Measurements from ENCODE around the gene PSME3IP1.
"Not testable (repeated sequence)": the region's sequence is repeated elsewhere in the genome, so short reads cannot be mapped to it uniquely, and the experiment has no call there.

Gene PSME3IP1

DNA sequence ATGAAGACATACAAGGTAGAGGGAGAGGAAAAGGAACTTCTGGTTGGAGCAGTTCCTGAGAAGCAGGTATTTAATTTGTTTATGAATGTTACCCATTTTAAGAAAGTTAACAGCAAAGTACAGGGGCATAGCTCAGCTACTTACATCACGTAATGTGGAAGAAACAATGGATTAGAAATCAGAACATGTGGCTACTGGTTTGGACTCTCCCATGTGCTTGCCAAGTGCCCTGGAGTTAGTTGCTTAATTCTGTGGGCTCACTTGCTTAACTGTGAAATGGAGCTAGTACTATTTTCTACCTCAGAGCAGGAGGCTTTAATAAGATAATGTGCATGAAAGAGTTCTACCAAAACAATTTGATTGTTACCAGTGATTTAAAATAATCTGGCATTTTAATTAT, 27.6 kb upstream of the PSME3IP1 start:
- H3K27me3 Mint-ChIP-seq, result no peaks in the 10 kb centered on the region
- ATAC-seq (replicated peaks; ENCODE audit: extremely low read depth, poor library complexity, severe bottlenecking), result no peak
- peaks cover 14% of the 10 kb centered on the region for H3K9me3 Mint-ChIP-seq
- peaks cover 53% of the 10 kb centered on the region for H3K36me3 Mint-ChIP-seq (ENCODE audit: insufficient read depth)
- H3K27ac Mint-ChIP-seq (ENCODE audit: low read depth), result peak overlapping the region; percentile 64
- peaks cover 5% of the 10 kb centered on the region for H3K4me1 Mint-ChIP-seq
- no peak overlapping the region for H3K4me3 Mint-ChIP-seq
- DNase-seq (ENCODE audit: low spot score in 2 of 2), result no peak

DNA sequence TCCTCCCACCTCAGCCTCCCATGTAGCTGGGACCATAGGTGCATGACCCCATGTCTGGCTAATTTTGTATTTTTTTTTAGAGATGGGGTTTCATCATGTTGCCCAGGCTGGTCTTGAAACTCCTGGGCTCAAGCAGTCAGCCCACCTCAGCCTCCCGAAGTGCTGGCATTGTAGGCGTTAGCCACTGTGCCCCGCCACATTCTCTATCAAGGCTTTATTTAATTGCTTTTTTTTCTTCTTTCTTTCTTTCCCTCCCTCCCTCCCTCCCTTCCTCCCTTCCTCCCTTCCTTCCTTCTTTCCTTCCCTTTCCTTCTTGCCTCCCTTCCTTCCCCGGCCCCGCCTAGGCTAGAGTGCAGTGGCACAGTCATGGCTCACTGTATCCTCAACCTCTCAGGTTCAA, 23.9 kb upstream of the PSME3IP1 start:
- Mint-ChIP-seq H3K27ac (ENCODE audit: low read depth) (no peak overlapping the region), H3K27me3 (no peaks in the 10 kb centered on the region), H3K36me3 (ENCODE audit: insufficient read depth) (peaks cover 52% of the 10 kb centered on the region), H3K9me3 (no peaks in the 10 kb centered on the region), H3K4me3 (no peak overlapping the region), H3K4me1 (peaks cover 5% of the 10 kb centered on the region)
- ATAC-seq (replicated peaks; ENCODE audit: extremely low read depth, poor library complexity, severe bottlenecking), result no peak
- no peak for DNase-seq (ENCODE audit: low spot score in 2 of 2)

- H3K4me3 Mint-ChIP-seq, result no peak overlapping the region
- H3K27me3 Mint-ChIP-seq, result no peaks in the 10 kb centered on the region
- DNase-seq (ENCODE audit: low spot score in 2 of 2) (no peak), ATAC-seq (replicated peaks; ENCODE audit: extremely low read depth, poor library complexity, severe bottlenecking) (no peak)
- H3K4me1 Mint-ChIP-seq, result peaks cover 5% of the 10 kb centered on the region
- H3K9me3 Mint-ChIP-seq, result no peaks in the 10 kb centered on the region
- no peak overlapping the region for H3K27ac Mint-ChIP-seq (ENCODE audit: low read depth)
- peaks cover 50% of the 10 kb centered on the region for H3K36me3 Mint-ChIP-seq (ENCODE audit: insufficient read depth)
Measured at GRCh38 chr16:57208926-57209325, 23.1 kb upstream of the PSME3IP1 start.

DNA sequence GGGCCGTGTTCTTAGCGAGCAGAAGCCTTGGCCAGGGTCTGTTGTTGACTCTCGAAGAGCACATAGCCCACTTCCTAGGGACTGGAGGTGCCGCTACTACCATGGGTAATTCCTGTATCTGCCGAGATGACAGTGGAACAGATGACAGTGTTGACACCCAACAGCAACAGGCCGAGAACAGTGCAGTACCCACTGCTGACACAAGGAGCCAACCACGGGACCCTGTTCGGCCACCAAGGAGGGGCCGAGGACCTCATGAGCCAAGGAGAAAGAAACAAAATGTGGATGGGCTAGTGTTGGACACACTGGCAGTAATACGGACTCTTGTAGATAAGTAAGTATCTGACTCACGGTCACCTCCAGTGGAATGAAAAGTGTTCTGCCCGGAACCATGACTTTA, 18.8 kb upstream of the PSME3IP1 start:
- peaks cover 32% of the 10 kb centered on the region for H3K36me3 Mint-ChIP-seq (ENCODE audit: insufficient read depth)
- H3K27me3 Mint-ChIP-seq, result no peaks in the 10 kb centered on the region
- no peak for ATAC-seq (replicated peaks; ENCODE audit: extremely low read depth, poor library complexity, severe bottlenecking)
- no peak overlapping the region for H3K4me3 Mint-ChIP-seq
- DNase-seq (ENCODE audit: low spot score in 2 of 2), result no peak
- peak overlapping the region; percentile 35 for H3K27ac Mint-ChIP-seq (ENCODE audit: low read depth)
- no peaks in the 10 kb centered on the region for H3K4me1 Mint-ChIP-seq
- no peaks in the 10 kb centered on the region for H3K9me3 Mint-ChIP-seq

DNA sequence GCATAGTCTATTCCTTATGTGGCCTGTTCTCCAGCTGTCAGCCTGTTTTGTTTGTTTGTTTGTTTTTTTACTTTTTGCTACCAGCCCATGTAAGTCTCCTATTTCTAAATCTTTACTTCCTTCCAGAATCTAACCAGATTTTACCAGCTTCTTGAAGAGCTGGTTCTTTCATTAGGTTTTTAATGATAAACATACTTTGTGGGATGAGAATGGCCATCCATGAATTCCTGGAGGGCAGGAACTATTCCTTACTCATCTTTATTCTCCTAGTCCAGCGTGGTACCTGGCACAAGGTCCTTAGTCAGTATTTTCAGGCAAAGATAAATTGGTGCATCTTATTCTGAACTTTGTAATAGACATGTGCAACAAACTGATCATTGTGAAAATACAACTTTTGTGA, 17.6 kb upstream of the PSME3IP1 start:
- Mint-ChIP-seq H3K4me3 (no peak overlapping the region), H3K27me3 (no peaks in the 10 kb centered on the region), H3K27ac (ENCODE audit: low read depth) (no peak overlapping the region), H3K4me1 (peaks cover 4% of the 10 kb centered on the region), H3K9me3 (no peaks in the 10 kb centered on the region), H3K36me3 (ENCODE audit: insufficient read depth) (peaks cover 25% of the 10 kb centered on the region)
- ATAC-seq (replicated peaks; ENCODE audit: extremely low read depth, poor library complexity, severe bottlenecking), result no peak
- no peak for DNase-seq (ENCODE audit: low spot score in 2 of 2)

DNA sequence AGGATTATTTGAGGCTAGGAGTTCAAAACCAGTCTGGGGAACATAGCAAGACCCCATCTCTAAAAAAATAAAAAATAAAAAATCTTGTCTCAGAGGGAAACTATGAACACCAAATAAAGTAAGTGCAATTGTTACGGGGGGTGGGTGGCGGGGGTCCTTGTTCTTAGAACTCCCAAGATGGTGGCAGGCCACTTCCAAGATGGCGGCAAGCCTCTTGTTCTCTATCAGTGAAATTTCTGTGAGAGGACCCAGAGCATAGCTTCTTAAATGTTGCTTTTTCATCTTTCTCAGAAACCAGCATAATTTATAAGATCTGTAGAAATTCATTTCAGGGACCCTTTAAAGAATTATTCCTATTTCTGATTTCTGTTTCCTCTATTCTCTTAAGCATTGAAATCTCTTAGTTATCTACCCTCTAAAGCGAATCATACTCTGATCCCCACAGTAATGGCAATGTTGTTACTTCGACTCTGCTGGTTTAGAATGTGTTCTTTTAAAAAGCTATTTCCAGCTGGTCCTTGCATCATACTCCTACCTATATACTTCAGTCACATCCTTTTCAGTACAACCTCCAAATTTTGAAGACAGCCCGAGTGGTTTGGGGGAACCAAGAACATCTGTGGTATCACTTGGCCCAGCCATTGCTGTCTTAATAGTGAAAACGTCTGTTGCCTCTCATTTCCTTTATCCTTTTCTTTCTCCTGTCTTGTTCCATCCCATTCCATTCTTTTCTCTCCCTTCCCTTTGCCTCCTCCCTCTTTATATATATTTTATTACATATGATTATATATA, 16.5 kb upstream of the PSME3IP1 start:
- Mint-ChIP-seq H3K9me3 (no peaks in the 10 kb centered on the region), H3K27ac (ENCODE audit: low read depth) (no peak overlapping the region), H3K4me3 (no peak overlapping the region), H3K36me3 (ENCODE audit: insufficient read depth) (peaks cover 14% of the 10 kb centered on the region), H3K4me1 (peaks cover 6% of the 10 kb centered on the region), H3K27me3 (no peaks in the 10 kb centered on the region)
- DNase-seq (ENCODE audit: low spot score in 2 of 2), result no peak
- no peak for ATAC-seq (replicated peaks; ENCODE audit: extremely low read depth, poor library complexity, severe bottlenecking)

DNA sequence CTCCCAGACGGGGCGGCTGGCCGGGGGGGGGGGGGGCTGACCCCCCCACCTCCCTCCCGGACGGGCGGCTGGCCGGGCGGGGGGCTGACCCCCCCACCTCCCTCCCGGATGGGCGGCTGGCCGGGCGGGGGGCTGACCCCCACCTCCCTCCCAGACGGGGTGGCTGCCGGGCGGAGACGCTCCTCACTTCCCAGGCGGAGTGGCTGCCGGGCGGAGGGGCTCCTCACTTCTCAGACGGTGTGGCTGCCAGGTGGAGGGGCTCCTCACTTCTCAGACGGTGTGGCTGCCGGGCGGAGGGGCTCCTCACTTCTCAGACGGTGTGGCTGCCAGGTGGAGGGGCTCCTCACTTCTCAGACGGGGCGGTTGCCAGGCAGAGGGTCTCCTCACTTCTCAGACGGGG, 15.1 kb upstream of the PSME3IP1 start:
- not testable (repeated sequence) for H3K27ac Mint-ChIP-seq (ENCODE audit: low read depth); H3K9me3 Mint-ChIP-seq; H3K27me3 Mint-ChIP-seq; DNase-seq (ENCODE audit: low spot score in 2 of 2); H3K36me3 Mint-ChIP-seq (ENCODE audit: insufficient read depth); ATAC-seq (replicated peaks; ENCODE audit: extremely low read depth, poor library complexity, severe bottlenecking); H3K4me3 Mint-ChIP-seq
- peaks cover 15% of the 10 kb centered on the region for H3K4me1 Mint-ChIP-seq

- not testable (repeated sequence) for H3K9me3 Mint-ChIP-seq; H3K36me3 Mint-ChIP-seq (ENCODE audit: insufficient read depth); H3K27me3 Mint-ChIP-seq; DNase-seq (ENCODE audit: low spot score in 2 of 2); H3K27ac Mint-ChIP-seq (ENCODE audit: low read depth); H3K4me3 Mint-ChIP-seq; ATAC-seq (replicated peaks; ENCODE audit: extremely low read depth, poor library complexity, severe bottlenecking)
- peaks cover 17% of the 10 kb centered on the region for H3K4me1 Mint-ChIP-seq
Measured at GRCh38 chr16:57200321-57200720, 14.5 kb upstream of the PSME3IP1 start.

DNA sequence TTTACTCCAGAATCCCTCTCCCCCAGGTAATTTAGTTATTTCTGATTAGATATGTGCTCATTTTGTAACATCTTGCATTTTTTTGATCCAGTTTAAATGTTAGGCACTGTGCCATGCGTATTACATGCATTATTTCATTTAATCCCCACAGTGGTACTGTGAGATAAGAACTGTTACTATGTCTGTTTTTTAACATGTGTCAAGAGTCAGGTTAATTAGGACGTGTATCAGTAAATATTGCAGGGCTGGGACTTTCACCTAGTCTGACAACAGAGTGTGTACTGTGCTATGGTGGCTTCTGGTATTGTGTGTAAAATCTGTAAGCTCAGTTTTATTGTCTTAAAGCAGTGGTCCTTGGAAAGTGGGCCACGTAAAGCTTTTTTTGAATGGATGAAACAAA, 10.9 kb upstream of the PSME3IP1 start:
- Mint-ChIP-seq H3K27ac (ENCODE audit: low read depth) (no peak overlapping the region), H3K27me3 (no peaks in the 10 kb centered on the region), H3K36me3 (ENCODE audit: insufficient read depth) (peaks cover 4% of the 10 kb centered on the region), H3K4me3 (no peak overlapping the region), H3K4me1 (peaks cover 36% of the 10 kb centered on the region), H3K9me3 (no peaks in the 10 kb centered on the region)
- ATAC-seq (replicated peaks; ENCODE audit: extremely low read depth, poor library complexity, severe bottlenecking) (no peak), DNase-seq (ENCODE audit: low spot score in 2 of 2) (no peak)

DNA sequence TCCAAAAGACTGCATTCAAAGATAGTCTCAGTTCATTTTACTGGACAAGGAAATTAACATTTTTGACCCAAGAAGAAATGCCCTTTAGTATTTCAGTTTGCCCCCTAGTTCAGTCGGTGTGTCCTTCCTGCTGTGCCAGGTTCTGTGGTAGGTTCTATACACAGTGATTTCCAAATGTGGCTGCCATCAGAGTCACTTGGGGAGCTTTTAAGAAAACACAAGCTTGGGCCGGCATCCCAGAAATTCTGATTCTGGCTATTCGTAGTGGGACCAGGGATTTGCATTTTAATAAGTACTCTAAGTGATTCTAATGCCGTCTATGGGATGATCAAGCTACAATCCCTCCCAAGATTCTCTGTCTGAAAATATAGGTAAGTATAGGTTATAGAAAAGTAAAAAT, 10.4 kb upstream of the PSME3IP1 start:
- H3K27me3 Mint-ChIP-seq, result no peaks in the 10 kb centered on the region

GRCh38 chr16:57194512-57194911, 8.7 kb upstream of the PSME3IP1 start:
- Mint-ChIP-seq H3K27ac (ENCODE audit: low read depth) (peak overlapping the region; percentile 8), H3K4me1 (peaks cover 42% of the 10 kb centered on the region)

More for the DNA sequence above, 10.4 kb upstream of the PSME3IP1 start:
- Mint-ChIP-seq H3K9me3 (no peaks in the 10 kb centered on the region), H3K27ac (ENCODE audit: low read depth) (no peak overlapping the region), H3K36me3 (ENCODE audit: insufficient read depth) (peaks cover 4% of the 10 kb centered on the region), H3K4me1 (peaks cover 37% of the 10 kb centered on the region), H3K4me3 (no peak overlapping the region)
- DNase-seq (ENCODE audit: low spot score in 2 of 2), result no peak
- no peak for ATAC-seq (replicated peaks; ENCODE audit: extremely low read depth, poor library complexity, severe bottlenecking)

GRCh38 chr16:57192720-57193486, 7.1 kb upstream of the PSME3IP1 start:
- Mint-ChIP-seq H3K27me3 (no peaks in the 10 kb centered on the region), H3K9me3 (no peaks in the 10 kb centered on the region), H3K36me3 (ENCODE audit: insufficient read depth) (peaks cover 4% of the 10 kb centered on the region), H3K4me1 (peaks cover 46% of the 10 kb centered on the region), H3K27ac (ENCODE audit: low read depth) (no peak overlapping the region), H3K4me3 (no peak overlapping the region)
- ATAC-seq (replicated peaks; ENCODE audit: extremely low read depth, poor library complexity, severe bottlenecking) (no peak), DNase-seq (ENCODE audit: low spot score in 2 of 2) (no peak)

More at GRCh38 chr16:57194512-57194911, 8.7 kb upstream of the PSME3IP1 start:
- Mint-ChIP-seq H3K27me3 (no peaks in the 10 kb centered on the region), H3K36me3 (ENCODE audit: insufficient read depth) (peaks cover 4% of the 10 kb centered on the region), H3K9me3 (no peaks in the 10 kb centered on the region), H3K4me3 (no peak overlapping the region)
- ATAC-seq (replicated peaks; ENCODE audit: extremely low read depth, poor library complexity, severe bottlenecking), result no peak
- no peak for DNase-seq (ENCODE audit: low spot score in 2 of 2)

GRCh38 chr16:57192146-57192545, 6.3 kb upstream of the PSME3IP1 start:
- Mint-ChIP-seq H3K9me3 (no peaks in the 10 kb centered on the region), H3K4me3 (no peak overlapping the region), H3K27me3 (no peaks in the 10 kb centered on the region), H3K27ac (ENCODE audit: low read depth) (no peak overlapping the region), H3K36me3 (ENCODE audit: insufficient read depth) (peaks cover 4% of the 10 kb centered on the region), H3K4me1 (peaks cover 54% of the 10 kb centered on the region)
- ATAC-seq (replicated peaks; ENCODE audit: extremely low read depth, poor library complexity, severe bottlenecking) (no peak), DNase-seq (ENCODE audit: low spot score in 2 of 2) (no peak)

Measured in central memory CD8-positive, alpha-beta T cell (primary cell).